A549 (cell line): Measurements from ENCODE around the gene SPECC1L. TPM values are rescaled to one million over a fixed set of nuclear protein-coding genes. Genes with fewer than 3 reads are reported as not detected.

Source experiments
- ATAC-seq, 2 experiments: fragments of 200-7000 bp in 1 of 2; fragments of >200 bp in 1 of 2; cut with Nextera tagmentation in 1 of 2; cut with Tn5 transposase in 1 of 2; 3 replicates each; pipeline versions ENCODE4 v1.8.0 to v1.9.1; 2018 to 2020; ENCODE audit warnings: mild to moderate bottlenecking in 1 of 2, moderate library complexity in 1 of 2
- CTCF ChIA-PET: fragments of 300-600 bp; sonication (Branson Sonifier 250); formaldehyde crosslinking; extraction: SDS; loops from one replicate; lab custom pipeline; 2021; ENCODE audit warnings: antibody characterized with exemption, inconsistent platforms; lab: Yijun Ruan, JAX
- POLR2A ChIA-PET: fragments of 350-600 bp; formaldehyde crosslinking; extraction: SDS; loops from one replicate; lab custom pipeline; 2021; ENCODE audit warnings: antibody characterized with exemption, inconsistent platforms; lab: Yijun Ruan, JAX
- DNase-seq, 2 experiments: peaks; one replicate each; pipeline versions ENCODE4 v3.0.0 to v3.0.0-alpha.2; 2011 to 2016; ENCODE audit warnings: low read depth in 1 of 2, low spot score in 1 of 2
- FAIRE-seq: peaks from 2 replicates; lab custom pipeline; 2011; peaks lifted over from hg19 to GRCh38; lab: Jason Lieb, UNC
- H3K27ac ChIP-seq, 2 experiments: fragments of >200 bp; sonication (Bioruptor Twin); formaldehyde crosslinking; 3 replicates each; pipeline ENCODE4 v1.5.1; 2016 to 2017
- H3K4me1 ChIP-seq: fragments of >200 bp; sonication (Bioruptor Twin); formaldehyde crosslinking; 3 replicates; pipeline ENCODE4 v1.6.1; 2016
- H3K4me2 ChIP-seq: fragments of >200 bp; sonication (Bioruptor Twin); formaldehyde crosslinking; 3 replicates; pipeline ENCODE4 v1.6.1; 2016
- H3K4me3 ChIP-seq: fragments of >200 bp; sonication (Bioruptor Twin); formaldehyde crosslinking; 3 replicates; pipeline ENCODE4 v1.5.1; 2016
- H3K9me3 ChIP-seq: fragments of >200 bp; sonication (Bioruptor Twin); formaldehyde crosslinking; 3 replicates; pipeline ENCODE4 v1.6.1; 2016
- EHF ChIP-seq: fragments of 250-450 bp; sonication (Bioruptor Pico); IDR thresholded peaks from 2 replicates; pipeline ENCODE4 v1.5.0; 2020; ENCODE audit warnings: mild to moderate bottlenecking
- HEYL ChIP-seq: fragments of 250-450 bp; sonication (Bioruptor Pico); IDR thresholded peaks from 2 replicates; pipeline ENCODE4 v1.8.0; 2021; ENCODE audit warnings: mild to moderate bottlenecking, moderate library complexity
- HOXB5 ChIP-seq: fragments of 250-450 bp; sonication (Bioruptor Pico); IDR thresholded peaks from 2 replicates; pipeline ENCODE4 v1.5.0; 2020; ENCODE audit warnings: mild to moderate bottlenecking, moderate library complexity
- JUNB ChIP-seq: fragments of >200 bp; sonication (Bioruptor Twin); formaldehyde crosslinking; IDR thresholded peaks from 2 replicates; pipeline ENCODE4 v1.6.1; 2016
- KDM1A ChIP-seq: fragments of 200-600 bp; sonication (generic); IDR thresholded peaks from 2 replicates; pipeline ENCODE4 v1.6.1; 2016; ENCODE audit warnings: low read depth, mild to moderate bottlenecking
- KDM5A ChIP-seq: fragments of 200-600 bp; sonication (generic); IDR thresholded peaks from 2 replicates; pipeline ENCODE4 v1.6.1; 2016; ENCODE audit warnings: antibody characterized with exemption, mild to moderate bottlenecking
- MAZ ChIP-seq: fragments of 150-350 bp; IDR thresholded peaks from 2 replicates; pipeline ENCODE4 v1.6.1; 2014; ENCODE audit warnings: antibody characterized with exemption, low read depth, low read length, borderline replicate concordance
- MYC ChIP-seq: IDR thresholded peaks from 2 replicates; pipeline ENCODE4 v1.6.1; 2012; ENCODE audit warnings: mild to moderate bottlenecking, inconsistent platforms, low read length, improper control_type of control experiment, borderline replicate concordance
- NFE2L2 ChIP-seq: fragments of 150-350 bp; conservative IDR thresholded peaks from 2 replicates; pipeline ENCODE4 v1.6.1; 2014; ENCODE audit warnings: low read length
- NPAS2 ChIP-seq: fragments of 250-450 bp; sonication (Bioruptor Pico); IDR thresholded peaks from 2 replicates; pipeline ENCODE4 v1.8.0; 2022; ENCODE audit warnings: mild to moderate bottlenecking, moderate library complexity, borderline replicate concordance
- NR3C1 ChIP-seq: fragments of >200 bp; sonication (Bioruptor Twin); formaldehyde crosslinking; IDR thresholded peaks from 3 replicates; pipeline ENCODE4 v1.6.1; 2017
- SMC3 ChIP-seq: fragments of >200 bp; sonication (Bioruptor Twin); formaldehyde crosslinking; IDR thresholded peaks from 3 replicates; pipeline ENCODE4 v1.6.1; 2018; ENCODE audit warnings: inconsistent platforms
- SREBF2 ChIP-seq: fragments of 450-650 bp; IDR thresholded peaks from 2 replicates; pipeline ENCODE4 v1.6.1; 2014; ENCODE audit warnings: mild to moderate bottlenecking, moderate library complexity
- TFCP2L1 ChIP-seq: fragments of 250-450 bp; sonication (Bioruptor Pico); IDR thresholded peaks from 2 replicates; pipeline ENCODE4 v1.5.0; 2021; ENCODE audit warnings: mild to moderate bottlenecking
- TP53 ChIP-seq: fragments of 250-450 bp; sonication (Bioruptor Pico); IDR thresholded peaks from 2 replicates; pipeline ENCODE4 v1.5.0; 2021; ENCODE audit warnings: mild to moderate bottlenecking, moderate library complexity
- WGBS: methylation state at CpG from one replicate; pipeline ENCODE4 v1.1.6; 2017; ENCODE audit errors: missing lambda C conversion rate; 5-methylcytosine and 5-hydroxymethylcytosine counted together
- polyA plus RNA-seq, 4 experiments: library from polyadenylated mRNA; depleted of rRNA in 3 of 4; stranded (reverse); fragments of >200 nt; fragmentation: RNase III in 1 of 4; extraction: RNeasy Plus Mini Kit Qiagen cat#74134 plus additional on column Dnase treatment in 1 of 4; gene quantifications; 2 replicates in 3 of 4; 3 replicates in 1 of 4; pipeline ENCODE4 v1.2.3, GENCODE V29; 2011 to 2017
- TF ChIP-seq, protein P1 (sequence below): fragments of >200 bp; sonication (Bioruptor Twin); formaldehyde crosslinking; IDR thresholded peaks from 3 replicates; pipeline ENCODE4 v1.5.1; 2016
- TF ChIP-seq, protein P2 (sequence below): fragments of >200 bp; sonication (Bioruptor Twin); formaldehyde crosslinking; IDR thresholded peaks from 2 replicates; pipeline ENCODE4 v1.6.1; 2016
- TF ChIP-seq, protein P3 (sequence below): fragments of 200-600 bp; sonication (generic); IDR thresholded peaks from 2 replicates; pipeline ENCODE4 v1.6.1; 2016; ENCODE audit warnings: antibody characterized with exemption, mild to moderate bottlenecking, moderate library complexity
- TF ChIP-seq, protein P4 (sequence below): fragments of 250-450 bp; sonication (Bioruptor Pico); IDR thresholded peaks from 2 replicates; pipeline ENCODE4 v1.5.0; 2020; ENCODE audit warnings: low read depth, mild to moderate bottlenecking, moderate library complexity
- TF ChIP-seq, protein P5 (sequence below): fragments of >200 bp; sonication (Bioruptor Twin); formaldehyde crosslinking; IDR thresholded peaks from 3 replicates; pipeline ENCODE4 v1.6.1; 2016

Gene SPECC1L
- polyA plus RNA-seq, 2 of the 4 experiments (the other 2 are of a cell fraction): 14.8 to 25.2 TPM

DNA sequence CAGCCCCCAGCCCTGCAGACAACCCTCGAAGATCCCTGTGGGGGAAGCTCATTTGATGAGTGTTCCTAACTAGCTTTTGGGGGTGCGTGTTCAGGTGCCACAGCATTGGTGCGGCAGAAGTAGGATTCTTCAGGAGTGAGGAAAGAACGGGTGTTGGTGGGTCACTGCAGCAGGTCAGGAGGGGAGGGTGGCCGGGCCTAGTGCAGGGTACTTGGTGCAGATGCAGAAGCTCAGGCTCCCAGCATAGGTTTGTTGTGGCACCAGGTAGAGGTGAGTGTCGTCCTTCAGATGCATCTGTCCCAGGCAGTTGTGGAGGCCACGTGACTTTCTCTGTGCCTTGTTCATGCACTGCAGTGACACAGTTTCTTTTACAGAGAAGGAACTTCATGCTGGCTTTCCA is 141.6 kb downstream of the SPECC1L start (continued):
- TF ChIP-seq, protein P1, sequence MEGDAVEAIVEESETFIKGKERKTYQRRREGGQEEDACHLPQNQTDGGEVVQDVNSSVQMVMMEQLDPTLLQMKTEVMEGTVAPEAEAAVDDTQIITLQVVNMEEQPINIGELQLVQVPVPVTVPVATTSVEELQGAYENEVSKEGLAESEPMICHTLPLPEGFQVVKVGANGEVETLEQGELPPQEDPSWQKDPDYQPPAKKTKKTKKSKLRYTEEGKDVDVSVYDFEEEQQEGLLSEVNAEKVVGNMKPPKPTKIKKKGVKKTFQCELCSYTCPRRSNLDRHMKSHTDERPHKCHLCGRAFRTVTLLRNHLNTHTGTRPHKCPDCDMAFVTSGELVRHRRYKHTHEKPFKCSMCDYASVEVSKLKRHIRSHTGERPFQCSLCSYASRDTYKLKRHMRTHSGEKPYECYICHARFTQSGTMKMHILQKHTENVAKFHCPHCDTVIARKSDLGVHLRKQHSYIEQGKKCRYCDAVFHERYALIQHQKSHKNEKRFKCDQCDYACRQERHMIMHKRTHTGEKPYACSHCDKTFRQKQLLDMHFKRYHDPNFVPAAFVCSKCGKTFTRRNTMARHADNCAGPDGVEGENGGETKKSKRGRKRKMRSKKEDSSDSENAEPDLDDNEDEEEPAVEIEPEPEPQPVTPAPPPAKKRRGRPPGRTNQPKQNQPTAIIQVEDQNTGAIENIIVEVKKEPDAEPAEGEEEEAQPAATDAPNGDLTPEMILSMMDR: no peak
- TF ChIP-seq TFCP2L1 (CRISPR knock-in tag): no peak
- TF ChIP-seq, protein P2, sequence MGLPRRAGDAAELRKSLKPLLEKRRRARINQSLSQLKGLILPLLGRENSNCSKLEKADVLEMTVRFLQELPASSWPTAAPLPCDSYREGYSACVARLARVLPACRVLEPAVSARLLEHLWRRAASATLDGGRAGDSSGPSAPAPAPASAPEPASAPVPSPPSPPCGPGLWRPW: no peak

DNA sequence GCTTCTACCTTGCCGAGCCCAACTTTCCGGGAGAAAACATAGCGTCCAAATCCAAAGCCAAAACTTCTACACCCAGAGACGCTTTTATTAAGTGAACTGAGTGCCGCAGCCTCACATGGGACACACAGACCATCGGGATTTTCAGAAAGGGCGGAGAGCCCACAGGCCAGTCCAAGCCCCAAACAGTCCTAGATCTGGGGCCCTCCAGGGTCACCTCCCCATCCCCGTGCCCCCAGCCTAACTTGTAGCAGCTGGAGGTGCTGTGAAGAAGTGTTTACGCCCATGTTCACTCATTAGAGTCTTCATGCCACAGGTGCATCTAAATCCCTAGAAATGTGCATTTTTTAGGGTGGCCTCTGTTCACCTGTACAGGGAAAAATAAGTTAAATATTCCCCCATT is 142.6 kb downstream of the SPECC1L start:
- Histone ChIP-seq H3K4me1 (peaks cover 13% of the 10 kb centered on the region; the same call in 2 of the 3 replicates), H3K4me3 (no peak overlapping the region), H3K4me2 (no peak overlapping the region), H3K27ac (no peak overlapping the region), H3K9me3 (no peaks in the 10 kb centered on the region)
- POLR2A ChIA-PET: no interaction called here
- FAIRE-seq: no peak
- CTCF ChIA-PET: no interaction called here
- DNase-seq: no peak
- TF ChIP-seq NR3C1 (no peak), HEYL (no peak), NFE2L2 (no peak), KDM1A (no peak), TP53 (CRISPR knock-in tag) (no peak), KDM5A (no peak), EHF (CRISPR knock-in tag) (no peak), MYC (no peak), SREBF2 (no peak), NPAS2 (no peak), JUNB (no peak), MAZ (no peak), SMC3 (no peak), HOXB5 (CRISPR knock-in tag) (no peak)
- TF ChIP-seq, protein P3, sequence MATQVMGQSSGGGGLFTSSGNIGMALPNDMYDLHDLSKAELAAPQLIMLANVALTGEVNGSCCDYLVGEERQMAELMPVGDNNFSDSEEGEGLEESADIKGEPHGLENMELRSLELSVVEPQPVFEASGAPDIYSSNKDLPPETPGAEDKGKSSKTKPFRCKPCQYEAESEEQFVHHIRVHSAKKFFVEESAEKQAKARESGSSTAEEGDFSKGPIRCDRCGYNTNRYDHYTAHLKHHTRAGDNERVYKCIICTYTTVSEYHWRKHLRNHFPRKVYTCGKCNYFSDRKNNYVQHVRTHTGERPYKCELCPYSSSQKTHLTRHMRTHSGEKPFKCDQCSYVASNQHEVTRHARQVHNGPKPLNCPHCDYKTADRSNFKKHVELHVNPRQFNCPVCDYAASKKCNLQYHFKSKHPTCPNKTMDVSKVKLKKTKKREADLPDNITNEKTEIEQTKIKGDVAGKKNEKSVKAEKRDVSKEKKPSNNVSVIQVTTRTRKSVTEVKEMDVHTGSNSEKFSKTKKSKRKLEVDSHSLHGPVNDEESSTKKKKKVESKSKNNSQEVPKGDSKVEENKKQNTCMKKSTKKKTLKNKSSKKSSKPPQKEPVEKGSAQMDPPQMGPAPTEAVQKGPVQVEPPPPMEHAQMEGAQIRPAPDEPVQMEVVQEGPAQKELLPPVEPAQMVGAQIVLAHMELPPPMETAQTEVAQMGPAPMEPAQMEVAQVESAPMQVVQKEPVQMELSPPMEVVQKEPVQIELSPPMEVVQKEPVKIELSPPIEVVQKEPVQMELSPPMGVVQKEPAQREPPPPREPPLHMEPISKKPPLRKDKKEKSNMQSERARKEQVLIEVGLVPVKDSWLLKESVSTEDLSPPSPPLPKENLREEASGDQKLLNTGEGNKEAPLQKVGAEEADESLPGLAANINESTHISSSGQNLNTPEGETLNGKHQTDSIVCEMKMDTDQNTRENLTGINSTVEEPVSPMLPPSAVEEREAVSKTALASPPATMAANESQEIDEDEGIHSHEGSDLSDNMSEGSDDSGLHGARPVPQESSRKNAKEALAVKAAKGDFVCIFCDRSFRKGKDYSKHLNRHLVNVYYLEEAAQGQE: no peak
- TF ChIP-seq, protein P4, sequence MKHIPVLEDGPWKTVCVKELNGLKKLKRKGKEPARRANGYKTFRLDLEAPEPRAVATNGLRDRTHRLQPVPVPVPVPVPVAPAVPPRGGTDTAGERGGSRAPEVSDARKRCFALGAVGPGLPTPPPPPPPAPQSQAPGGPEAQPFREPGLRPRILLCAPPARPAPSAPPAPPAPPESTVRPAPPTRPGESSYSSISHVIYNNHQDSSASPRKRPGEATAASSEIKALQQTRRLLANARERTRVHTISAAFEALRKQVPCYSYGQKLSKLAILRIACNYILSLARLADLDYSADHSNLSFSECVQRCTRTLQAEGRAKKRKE (CRISPR knock-in tag): no peak
- TF ChIP-seq, protein P5, sequence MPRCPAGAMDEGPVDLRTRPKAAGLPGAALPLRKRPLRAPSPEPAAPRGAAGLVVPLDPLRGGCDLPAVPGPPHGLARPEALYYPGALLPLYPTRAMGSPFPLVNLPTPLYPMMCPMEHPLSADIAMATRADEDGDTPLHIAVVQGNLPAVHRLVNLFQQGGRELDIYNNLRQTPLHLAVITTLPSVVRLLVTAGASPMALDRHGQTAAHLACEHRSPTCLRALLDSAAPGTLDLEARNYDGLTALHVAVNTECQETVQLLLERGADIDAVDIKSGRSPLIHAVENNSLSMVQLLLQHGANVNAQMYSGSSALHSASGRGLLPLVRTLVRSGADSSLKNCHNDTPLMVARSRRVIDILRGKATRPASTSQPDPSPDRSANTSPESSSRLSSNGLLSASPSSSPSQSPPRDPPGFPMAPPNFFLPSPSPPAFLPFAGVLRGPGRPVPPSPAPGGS: no peak
- 94% methylated on average over 7 of the region's 9 CpGs for WGBS
- ATAC-seq: no peak
